ENCODE measurements around the gene USP47.

- TF ChIP-seq, protein P1, sequence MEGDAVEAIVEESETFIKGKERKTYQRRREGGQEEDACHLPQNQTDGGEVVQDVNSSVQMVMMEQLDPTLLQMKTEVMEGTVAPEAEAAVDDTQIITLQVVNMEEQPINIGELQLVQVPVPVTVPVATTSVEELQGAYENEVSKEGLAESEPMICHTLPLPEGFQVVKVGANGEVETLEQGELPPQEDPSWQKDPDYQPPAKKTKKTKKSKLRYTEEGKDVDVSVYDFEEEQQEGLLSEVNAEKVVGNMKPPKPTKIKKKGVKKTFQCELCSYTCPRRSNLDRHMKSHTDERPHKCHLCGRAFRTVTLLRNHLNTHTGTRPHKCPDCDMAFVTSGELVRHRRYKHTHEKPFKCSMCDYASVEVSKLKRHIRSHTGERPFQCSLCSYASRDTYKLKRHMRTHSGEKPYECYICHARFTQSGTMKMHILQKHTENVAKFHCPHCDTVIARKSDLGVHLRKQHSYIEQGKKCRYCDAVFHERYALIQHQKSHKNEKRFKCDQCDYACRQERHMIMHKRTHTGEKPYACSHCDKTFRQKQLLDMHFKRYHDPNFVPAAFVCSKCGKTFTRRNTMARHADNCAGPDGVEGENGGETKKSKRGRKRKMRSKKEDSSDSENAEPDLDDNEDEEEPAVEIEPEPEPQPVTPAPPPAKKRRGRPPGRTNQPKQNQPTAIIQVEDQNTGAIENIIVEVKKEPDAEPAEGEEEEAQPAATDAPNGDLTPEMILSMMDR (conservative IDR thresholded peaks at IDR 0.05; ENCODE audit: low read length): no peak
- no peak for TF ChIP-seq EZH2phosphoT487 (IDR thresholded peaks at IDR 0.05; ENCODE audit: borderline replicate concordance, low read depth, low read length)
These were observed 25.9 kb downstream of the USP47 start for GRCh38 chr11:11867720-11868119.
